GM12865 (cell line): ENCODE results near the gene MBD3L1.

Source experiments
- DNase-seq: peaks from one replicate; pipeline ENCODE4 v3.0.0; 2010; ENCODE audit warnings: low read depth
- H3K4me3 ChIP-seq: 2 replicates; pipeline ENCODE4 v1.5.1; 2011; ENCODE audit warnings: mild to moderate bottlenecking, low read depth, low read length, control low read depth
- CTCF ChIP-seq: IDR thresholded peaks from 2 replicates; pipeline ENCODE4 v1.5.1; 2011; ENCODE audit warnings: low read length, control low read depth, low read depth, inconsistent platforms; ENCODE audit not compliant: insufficient read depth; ENCODE audit errors: missing control alignments

Gene MBD3L1

GRCh38 chr19:8820234-8820633 lies 11.9 kb upstream of the MBD3L1 start:
- DNase-seq, result no peak
- no peak overlapping the region for H3K4me3 ChIP-seq
- TF ChIP-seq CTCF, result no peak

GRCh38 chr19:8821748-8822241 lies 10.4 kb upstream of the MBD3L1 start:
- TF ChIP-seq CTCF, result no peak
- DNase-seq, result no peak
- no peak overlapping the region for H3K4me3 ChIP-seq

- H3K4me3 ChIP-seq, result no peak overlapping the region
- no peak for TF ChIP-seq CTCF
- DNase-seq, result no peak
Measured at GRCh38 chr19:8826371-8826770, 5.8 kb upstream of the MBD3L1 start.

- no peak for TF ChIP-seq CTCF
- H3K4me3 ChIP-seq, result no peak overlapping the region
- no peak for DNase-seq
Measured at GRCh38 chr19:8827277-8827676, 4.9 kb upstream of the MBD3L1 start.

GRCh38 chr19:8831373-8831772 lies 804 bp upstream of the MBD3L1 start:
- no peak for TF ChIP-seq CTCF
- DNase-seq, result no peak
- H3K4me3 ChIP-seq, result peak overlapping the region; percentile 88

GRCh38 chr19:8831832-8832131 lies 395 bp upstream of the MBD3L1 start:
- no peak for TF ChIP-seq CTCF
- DNase-seq, result no peak

GRCh38 chr19:8835446-8835845 lies 3.3 kb downstream of the MBD3L1 start:
- TF ChIP-seq CTCF, result no peak
- H3K4me3 ChIP-seq, result no peak overlapping the region
- no peak for DNase-seq

More at GRCh38 chr19:8831832-8832131, 395 bp upstream of the MBD3L1 start:
- peak overlapping the region; percentile 88 for H3K4me3 ChIP-seq
